Muscle of back (tissue), 11 donors: ENCODE results near the gene CACNG7. TPM values are rescaled to one million over a fixed set of nuclear protein-coding genes. Genes with fewer than 3 reads are reported as not detected.
A peak's percentile ranks its signal among the peaks of the same experiment; 100 is the strongest.

Experiments used
- DNase-seq, 3 donors: peaks; one replicate each; pipeline versions ENCODE4 v3.0.0 to v3.0.0-alpha.2; 2013
- polyA plus RNA-seq, 10 donors: library from polyadenylated mRNA; unstranded; fragments of 120-200 nt; gene quantifications; one replicate each; pipeline ENCODE4 v1.2.1, GENCODE V29; 2013; ENCODE audit not compliant: insufficient read length in 10 of 10

Gene CACNG7
- polyA plus RNA-seq, 10 donors, result 0.10 to 1.3 (median 0.20) TPM; not detected in 3

DNA sequence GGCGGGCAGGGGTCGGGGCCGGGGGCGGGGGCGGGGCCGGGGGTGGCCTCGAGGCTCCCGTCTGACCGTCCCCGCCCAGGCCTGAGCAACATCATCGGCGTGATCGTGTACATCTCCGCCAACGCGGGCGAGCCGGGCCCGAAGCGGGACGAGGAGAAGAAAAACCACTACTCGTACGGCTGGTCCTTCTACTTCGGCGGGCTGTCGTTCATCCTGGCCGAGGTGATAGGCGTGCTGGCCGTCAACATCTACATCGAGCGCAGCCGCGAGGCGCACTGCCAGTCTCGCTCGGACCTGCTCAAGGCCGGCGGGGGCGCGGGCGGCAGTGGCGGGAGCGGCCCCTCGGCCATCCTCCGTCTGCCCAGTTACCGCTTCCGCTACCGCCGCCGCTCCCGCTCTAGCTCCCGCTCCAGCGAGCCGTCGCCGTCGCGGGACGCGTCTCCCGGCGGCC lies 72.9 kb downstream of the CACNG7 start:
- peak in 1 of 3 donors; percentile 50 for DNase-seq

DNA sequence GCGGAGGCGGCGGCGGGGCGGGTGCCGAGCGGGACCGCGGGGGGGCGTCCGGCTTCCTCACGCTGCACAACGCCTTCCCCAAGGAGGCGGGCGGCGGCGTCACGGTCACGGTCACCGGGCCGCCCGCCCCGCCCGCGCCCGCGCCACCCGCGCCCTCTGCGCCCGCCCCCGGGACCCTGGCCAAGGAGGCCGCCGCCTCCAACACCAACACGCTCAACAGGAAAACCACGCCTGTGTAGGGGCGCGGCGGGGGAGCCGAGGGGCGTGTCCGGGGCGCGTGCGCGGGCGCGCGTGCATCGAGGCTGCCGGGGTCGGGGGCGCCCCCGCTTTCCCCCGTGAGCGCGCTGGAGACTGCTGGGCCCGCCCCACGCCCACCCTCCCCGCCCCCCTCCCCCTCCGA lies 73.5 kb downstream of the CACNG7 start:
- DNase-seq, result peak in 1 of 3 donors; percentile 29

DNA sequence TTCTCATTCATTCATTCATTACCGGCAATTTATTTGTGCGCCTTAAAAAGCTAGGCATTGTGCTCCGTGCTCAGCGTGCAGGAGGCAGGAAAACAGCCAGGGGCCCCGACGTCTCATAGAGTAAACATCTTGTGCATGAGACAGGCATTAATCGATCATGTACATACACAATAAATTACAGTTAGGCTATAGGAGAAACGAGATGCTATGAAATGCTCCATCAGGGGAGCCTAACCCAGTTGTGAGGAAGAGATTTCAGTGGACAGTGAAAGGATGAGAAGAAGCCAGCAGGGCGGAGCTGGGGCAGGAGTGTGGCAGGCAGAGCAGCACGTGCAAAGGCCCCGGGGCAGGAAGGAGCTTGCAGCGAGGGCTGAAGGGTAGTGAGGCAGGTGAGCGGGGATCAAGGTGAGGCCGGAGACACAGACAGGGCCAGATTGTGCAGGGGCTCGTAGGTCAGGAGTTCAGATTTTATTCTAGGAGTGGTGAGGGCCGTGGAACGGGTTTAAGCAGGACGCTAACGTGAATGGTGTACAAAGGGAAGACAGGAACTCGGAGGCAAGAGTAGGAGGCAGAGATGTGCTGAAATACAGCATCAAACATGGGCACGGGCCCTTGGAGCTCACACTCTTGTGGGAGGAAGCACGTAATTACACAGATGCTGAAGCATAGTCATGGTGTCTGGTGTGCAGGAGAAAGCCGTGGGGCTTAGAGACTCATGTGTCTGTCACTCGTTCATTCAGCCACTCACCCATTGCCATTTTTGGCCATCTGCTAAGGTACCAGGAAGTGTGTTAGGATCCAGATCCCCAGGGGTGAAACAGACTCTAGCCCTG lies 74.6 kb downstream of the CACNG7 start:
- no peak for DNase-seq

DNA sequence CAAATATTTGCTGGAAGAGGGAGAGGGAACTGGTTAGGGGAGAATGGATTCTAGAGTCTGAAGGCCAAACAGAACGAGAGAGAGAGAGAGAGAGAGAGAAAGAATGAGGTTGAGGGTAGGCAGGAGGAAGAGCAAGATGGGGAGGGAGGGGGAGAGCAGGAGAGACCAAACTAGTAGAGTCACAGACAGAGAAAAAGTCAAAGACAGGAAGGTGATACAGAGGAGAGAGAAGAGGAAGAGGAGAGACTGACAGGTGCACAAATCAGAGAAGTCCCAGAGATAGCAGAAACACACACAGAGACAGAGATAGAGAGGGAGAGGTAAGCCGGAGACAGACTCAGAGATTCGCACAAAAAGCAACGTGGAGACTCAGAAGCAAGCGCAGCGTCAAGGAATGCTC lies 76.8 kb downstream of the CACNG7 start:
- DNase-seq, result no peak

DNA sequence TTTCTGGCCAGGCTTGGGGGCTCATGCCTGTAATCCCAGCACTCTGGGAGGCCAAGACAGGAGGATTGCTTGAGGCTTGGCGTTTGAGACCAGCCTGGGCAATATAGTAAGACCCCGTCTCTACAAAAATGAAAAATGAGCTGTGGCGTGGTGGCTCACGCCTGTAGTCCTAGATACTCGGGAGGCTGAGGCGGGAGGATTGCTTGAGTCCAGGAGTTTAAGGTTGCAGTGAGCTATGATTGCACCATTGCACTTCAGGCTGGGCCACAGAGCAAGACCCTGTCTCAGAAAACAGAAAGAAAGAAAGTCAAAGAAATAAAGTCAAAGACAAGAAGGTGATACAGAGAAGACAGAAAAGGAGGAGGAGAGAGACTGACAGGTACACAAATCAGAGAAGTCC lies 79.9 kb downstream of the CACNG7 start:
- no peak for DNase-seq

GRCh38 chr19:53989600-53990533 lies 80.8 kb downstream of the CACNG7 start:
- DNase-seq, result peak in 1 of 3 donors; percentile 24

- peak; percentile 46 to 60 (median 58) for DNase-seq
Observed at GRCh38 chr19:53991224-53992113, 82.4 kb downstream of the CACNG7 start, which contains the start of gene CACNG6. TSS of gene CACNG6 (plus strand) at chr19:53991637. CDS start at chr19:53992878, 1,241 bp downstream.

DNA sequence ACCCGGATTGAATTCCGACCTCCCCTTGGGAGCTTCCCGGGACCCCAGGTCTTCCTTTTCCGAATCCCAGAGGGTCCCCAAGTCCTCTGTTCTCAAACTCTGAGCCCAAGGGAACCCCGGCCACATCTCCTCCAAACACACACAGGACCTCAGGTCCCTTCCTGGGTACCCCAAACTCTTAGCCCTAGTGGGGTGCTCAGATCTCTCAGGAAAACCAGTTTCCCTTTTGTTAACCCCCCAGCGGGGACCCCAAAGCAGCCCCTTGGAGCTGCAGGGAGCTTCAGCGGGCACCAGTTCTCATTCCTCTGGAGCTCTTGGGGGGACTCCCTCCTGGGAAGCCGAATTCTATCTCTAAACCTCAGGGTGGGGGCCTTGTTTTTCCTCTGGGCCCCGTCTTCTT lies 83.1 kb downstream of the CACNG7 start:
- DNase-seq, result no peak

DNA sequence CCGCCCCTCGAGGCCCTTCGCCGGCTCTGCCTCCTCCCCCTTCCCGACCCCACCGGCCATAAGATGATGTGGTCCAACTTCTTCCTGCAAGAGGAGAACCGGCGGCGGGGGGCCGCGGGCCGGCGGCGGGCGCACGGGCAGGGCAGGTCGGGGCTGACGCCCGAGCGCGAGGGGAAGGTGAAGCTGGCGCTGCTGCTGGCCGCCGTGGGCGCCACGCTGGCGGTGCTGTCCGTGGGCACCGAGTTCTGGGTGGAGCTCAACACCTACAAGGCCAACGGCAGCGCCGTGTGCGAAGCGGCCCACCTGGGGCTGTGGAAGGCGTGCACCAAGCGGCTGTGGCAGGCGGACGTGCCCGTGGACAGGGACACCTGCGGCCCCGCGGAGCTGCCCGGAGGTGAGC lies 83.7 kb downstream of the CACNG7 start:
- DNase-seq, result no peak

- no peak for DNase-seq
Observed at GRCh38 chr19:53993448-53993847, 84.4 kb downstream of the CACNG7 start.

Other genes starting within 250 kb of the CACNG7 start
- gene NLRP12, start 85.0 kb upstream of the CACNG7 start, polyA plus RNA-seq, result under 1 TPM; 0.19 to 0.62 (median 0.29) TPM
- gene MYADM, start 41.4 kb upstream of the CACNG7 start, polyA plus RNA-seq, result 100 to 1,000 TPM; 161 to 255 (median 199) TPM
- gene PRKCG, start 27.1 kb upstream of the CACNG7 start, polyA plus RNA-seq, result 1 to 10 TPM in 1 of 10 donors, under 1 TPM in 8, not detected in 1; 0.11 to 1.0 (median 0.30) TPM
- gene CACNG8, start 53.7 kb downstream of the CACNG7 start, polyA plus RNA-seq, result 1 to 10 TPM in 1 of 10 donors, under 1 TPM in 9; 0.39 to 1.0 (median 0.55) TPM
- gene CACNG6, start 82.4 kb downstream of the CACNG7 start, polyA plus RNA-seq, result 10 to 100 TPM; 21.1 to 29.6 (median 22.9) TPM
- gene VSTM1, start 154.6 kb downstream of the CACNG7 start, polyA plus RNA-seq, result under 1 TPM in 2 of 10 donors, not detected in 8; 0.22 to 0.35 TPM
- not detected for gene TARM1, start 172.1 kb downstream of the CACNG7 start, polyA plus RNA-seq
- under 1 TPM; 0.11 to 0.54 (median 0.43) TPM for gene OSCAR, start 191.5 kb downstream of the CACNG7 start, polyA plus RNA-seq
- gene NDUFA3, start 193.6 kb downstream of the CACNG7 start, polyA plus RNA-seq, result 100 to 1,000 TPM in 5 of 10 donors, 10 to 100 TPM in 5; 76.3 to 116 (median 98.6) TPM
- 10 to 100 TPM in 9 of 10 donors, 1 to 10 TPM in 1; 9.8 to 17.7 (median 13.4) TPM for gene TFPT, start 206.4 kb downstream of the CACNG7 start, polyA plus RNA-seq
- gene PRPF31, start 206.5 kb downstream of the CACNG7 start, polyA plus RNA-seq, result 10 to 100 TPM; 35.0 to 52.0 (median 45.4) TPM
- 10 to 100 TPM; 30.0 to 46.6 (median 35.3) TPM for gene CNOT3, start 228.5 kb downstream of the CACNG7 start, polyA plus RNA-seq